ENCODE results near the gene C1QTNF9B.

The C1QTNF9B gene

DNA sequence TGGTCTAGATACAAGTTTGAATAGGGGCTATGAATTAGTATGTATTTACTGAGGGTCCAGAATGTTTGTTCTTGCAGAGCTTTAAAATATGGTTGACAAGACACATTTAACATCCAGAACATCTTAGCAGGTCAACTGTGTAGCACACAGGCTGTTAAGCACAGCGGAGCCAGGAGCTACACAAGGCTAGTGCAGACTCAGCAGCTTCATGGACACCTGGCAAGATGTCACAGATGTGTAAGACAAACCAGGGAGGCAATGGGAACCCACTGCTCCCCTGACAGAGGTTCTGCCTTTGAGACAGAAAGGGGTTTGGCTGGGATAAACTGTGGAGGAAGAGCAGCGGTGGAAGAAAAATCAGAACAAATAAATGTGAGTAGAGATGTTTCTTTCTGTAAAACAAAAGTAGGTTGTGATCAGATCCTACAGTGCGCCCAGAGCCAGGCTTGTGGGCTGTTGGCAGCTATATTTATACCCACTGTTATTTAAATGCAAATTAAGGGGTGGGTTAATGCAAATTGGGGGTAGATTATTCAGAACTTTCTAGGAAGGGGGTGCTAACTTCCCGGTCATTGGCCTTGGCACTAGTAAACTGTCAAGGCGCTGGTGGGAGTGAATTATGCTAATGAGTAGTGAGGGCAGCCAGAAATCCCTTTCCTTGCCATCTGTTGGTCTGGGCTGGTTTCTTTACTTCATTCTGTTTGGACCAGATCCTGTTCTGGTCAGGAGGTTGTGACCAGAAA lies 41.1 kb downstream of the C1QTNF9B start:
- DNase-seq, result no peak

DNA sequence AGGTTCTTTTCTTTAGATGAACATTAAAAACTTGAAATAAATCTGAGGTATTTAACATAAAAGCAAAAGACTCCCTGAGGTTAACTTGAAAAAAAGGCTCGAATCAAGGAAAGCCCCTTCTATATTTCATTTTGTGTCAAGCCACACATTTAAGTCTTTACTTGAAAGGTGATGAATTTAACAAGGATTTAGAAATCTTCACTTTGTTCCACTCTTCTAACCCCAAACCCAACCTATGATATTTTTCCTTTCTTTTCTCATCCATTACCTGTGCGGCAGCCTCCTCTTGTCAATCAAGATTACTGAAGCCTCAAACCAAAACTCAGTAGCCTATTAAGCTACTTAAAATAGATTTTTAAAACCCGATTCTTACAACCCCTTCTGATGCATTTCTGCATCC lies 41.9 kb downstream of the C1QTNF9B start:
- DNase-seq, result no peak

DNA sequence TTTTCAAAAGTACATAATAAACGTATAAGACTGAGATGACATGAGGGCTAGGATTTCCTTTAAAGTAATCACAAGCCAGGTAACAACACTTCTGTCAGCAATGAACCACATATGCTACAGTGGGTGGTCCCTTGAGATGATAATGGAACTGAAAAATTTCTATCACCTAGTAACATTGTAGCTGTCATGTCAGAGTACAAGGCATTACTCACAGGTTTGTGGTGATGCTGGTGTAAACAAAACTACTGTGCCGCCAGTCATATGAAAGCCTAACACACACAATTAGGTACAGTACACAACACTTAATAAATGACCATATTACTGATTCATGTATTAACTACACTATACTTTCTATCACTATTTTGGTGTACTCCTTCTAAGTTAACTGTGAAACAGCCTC lies 45.0 kb downstream of the C1QTNF9B start:
- no peak for DNase-seq

DNA sequence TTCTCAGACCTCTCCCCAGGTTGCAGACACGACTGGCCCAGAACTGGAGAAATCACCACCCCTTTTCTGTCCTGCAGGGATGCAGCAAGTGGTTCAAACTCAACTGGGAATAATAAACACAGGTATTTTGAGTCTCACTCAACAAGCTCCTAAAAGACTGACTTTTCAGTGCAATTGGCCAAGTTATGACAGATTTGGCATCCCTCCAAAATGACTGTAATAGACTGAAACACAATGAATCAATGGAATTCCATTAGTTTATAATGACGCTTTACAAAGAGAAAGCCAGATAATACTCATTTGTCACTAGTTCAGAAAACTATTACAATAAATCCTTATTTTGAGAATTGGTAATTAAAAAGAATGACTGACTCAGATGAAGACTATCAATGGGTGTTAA lies 46.2 kb downstream of the C1QTNF9B start:
- DNase-seq, result no peak

DNA sequence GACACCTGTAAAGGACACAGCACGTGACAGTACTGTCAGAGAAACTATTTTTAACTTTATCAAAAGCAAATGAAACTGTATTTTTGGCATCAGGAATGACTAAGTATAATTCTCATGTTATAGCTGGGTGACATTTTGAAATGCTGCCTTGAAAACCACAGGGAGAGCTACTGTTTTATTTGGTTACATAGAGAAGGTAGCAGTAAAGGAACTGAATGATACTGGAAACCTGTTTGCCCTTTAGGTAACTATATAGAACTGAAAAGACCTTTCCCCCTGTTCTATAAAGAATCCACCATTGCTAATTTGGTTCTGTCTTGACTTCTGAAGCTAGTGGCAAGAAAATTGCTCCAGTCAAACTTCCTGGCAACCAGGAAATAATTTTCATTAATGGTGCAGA lies 47.2 kb downstream of the C1QTNF9B start:
- DNase-seq, result no peak

DNA sequence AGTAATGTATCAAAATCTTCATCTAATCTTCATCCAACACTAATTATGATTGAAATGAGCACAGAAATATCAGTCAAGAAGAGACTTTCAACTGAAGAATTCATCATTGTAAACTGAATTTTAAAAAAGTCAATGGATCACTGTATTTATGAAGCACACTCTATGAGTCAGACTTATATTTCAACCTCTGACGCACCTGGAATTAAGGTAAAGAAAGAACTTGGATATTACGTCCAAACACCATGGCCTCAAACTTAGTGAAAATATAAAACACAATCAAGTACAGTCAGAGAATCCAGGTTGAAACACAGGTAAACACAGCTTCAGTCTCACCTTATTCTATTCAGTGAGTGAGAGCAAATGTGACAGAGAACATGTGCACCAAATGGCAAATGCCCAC lies 47.6 kb downstream of the C1QTNF9B start:
- no peak for DNase-seq

DNA sequence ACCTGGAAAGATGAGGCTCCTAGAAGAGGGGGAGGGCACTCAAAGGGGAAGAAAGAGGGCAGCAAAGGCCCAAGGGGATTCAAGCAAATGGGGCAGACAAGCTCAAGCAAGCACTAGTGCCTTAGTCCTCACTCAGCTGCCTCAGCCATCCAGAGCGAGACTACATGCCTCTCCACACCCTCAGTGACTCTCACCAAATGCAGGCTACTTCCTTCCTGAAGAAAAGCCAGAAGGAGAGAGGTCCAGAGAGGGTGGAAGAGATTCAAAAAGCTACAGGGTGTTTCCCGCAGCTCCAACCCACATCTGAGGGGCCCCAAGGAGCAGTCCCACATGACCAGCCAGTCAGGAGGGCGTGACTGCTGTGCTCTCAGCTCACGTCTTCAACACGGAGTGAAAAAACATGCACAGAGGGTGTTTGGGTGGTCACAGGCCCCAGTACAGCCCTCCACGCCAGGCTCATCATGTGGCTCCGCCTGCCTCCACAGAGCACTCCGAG lies 48.6 kb downstream of the C1QTNF9B start:
- DNase-seq, result no peak

DNA sequence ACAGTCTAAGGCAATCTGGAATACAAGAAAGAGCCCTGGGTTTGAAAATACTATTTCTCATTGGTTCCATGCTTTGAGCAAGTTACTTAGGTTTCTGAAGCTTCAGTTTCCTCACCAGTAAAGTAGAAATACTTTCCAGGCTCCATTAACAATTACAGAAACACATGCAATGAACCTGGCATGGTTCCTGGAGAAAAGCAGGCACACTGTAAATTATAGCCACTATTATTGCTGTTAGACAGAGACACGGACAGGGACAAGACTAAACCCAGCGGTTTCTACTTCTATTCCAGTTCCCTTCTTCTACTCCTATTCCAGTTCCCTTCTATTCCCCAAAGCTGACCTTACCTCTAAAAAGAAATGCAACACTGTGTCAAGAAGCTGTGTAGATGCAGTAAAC lies 49.3 kb downstream of the C1QTNF9B start:
- no peak for DNase-seq

DNA sequence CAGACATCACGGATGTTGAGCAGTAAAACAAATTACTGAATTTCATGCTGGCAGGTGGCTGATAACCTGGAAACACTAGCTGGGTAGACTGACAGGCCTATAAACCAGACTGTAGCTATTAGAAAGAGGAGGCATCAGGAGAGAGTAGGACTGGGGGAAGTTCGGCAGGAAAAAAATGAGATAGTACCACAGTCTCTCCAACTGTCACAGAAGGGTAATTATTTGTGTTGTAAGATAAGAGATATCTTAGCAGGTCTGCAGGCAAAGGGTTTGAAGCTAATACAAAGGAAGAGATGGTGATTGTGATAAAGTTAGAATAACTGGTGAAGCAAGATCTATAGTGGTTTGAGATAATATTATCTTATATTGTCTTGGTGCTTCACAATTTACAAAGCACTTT lies 49.8 kb downstream of the C1QTNF9B start:
- DNase-seq, result no peak

DNA sequence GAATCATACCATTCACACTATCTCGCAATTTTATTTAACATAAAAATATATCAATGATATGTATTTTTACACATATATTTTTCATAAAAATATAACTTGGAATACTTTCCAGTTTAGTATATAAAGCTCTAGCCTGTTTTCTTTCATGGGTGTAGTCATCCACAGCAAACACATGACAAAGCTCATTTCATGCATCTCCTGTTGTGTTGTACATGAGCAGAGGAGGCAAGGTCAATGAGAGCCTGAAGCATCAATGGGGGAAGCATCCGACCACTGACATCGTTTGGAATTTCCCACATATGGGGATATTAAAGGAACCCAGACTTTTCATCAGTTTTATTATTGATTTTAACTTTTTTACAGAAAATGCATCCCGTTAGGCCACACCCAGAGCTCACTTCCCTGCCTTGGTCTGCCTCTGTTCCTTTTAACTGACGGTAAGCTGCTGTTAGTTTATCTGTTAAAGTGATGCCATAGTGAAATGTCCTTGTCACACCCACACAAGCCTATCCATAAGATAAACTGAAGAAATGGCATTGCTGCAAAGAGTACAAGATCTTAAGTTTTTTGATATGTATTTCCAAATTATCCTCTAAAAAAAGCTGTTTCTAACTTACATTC lies 52.1 kb downstream of the C1QTNF9B start:
- DNase-seq, result no peak

DNA sequence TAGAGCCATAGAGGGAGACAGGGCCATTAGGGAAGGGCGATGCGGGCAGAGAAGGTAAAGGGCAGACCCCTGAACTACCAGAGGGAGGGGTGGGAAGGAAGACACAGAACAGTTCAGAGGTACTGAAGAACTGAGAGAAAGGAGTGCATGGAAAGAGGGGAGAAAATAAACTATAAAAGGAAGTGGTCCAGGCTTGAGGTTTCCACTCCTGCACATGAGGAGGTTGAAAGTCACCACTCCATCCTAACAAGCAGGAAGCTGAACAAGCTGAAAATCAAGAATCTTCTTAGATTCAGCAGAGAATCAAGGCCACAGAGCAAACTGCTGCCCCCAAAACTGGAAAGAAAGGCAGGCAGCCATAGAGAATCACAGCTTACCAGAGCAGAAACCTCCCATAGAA lies 53.2 kb downstream of the C1QTNF9B start:
- DNase-seq, result no peak

DNA sequence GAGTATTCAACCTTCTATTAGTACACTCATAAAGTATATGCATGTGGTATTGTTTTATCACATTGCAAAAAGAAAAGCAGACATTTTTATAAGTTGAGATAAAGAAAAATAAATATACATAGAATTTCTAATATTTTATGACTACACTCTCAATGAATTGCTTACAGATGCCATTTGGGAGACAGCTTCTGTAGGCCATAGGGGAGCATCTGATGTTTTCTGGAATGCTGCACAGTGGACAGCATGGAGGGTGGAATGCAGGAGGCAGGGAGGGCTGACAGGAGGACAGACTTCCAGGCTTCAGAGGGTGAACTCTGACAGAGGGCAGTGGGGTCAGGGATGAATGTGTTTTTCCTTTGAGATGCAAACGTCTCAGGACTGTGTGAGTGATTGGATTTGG lies 53.9 kb downstream of the C1QTNF9B start:
- DNase-seq, result no peak

DNA sequence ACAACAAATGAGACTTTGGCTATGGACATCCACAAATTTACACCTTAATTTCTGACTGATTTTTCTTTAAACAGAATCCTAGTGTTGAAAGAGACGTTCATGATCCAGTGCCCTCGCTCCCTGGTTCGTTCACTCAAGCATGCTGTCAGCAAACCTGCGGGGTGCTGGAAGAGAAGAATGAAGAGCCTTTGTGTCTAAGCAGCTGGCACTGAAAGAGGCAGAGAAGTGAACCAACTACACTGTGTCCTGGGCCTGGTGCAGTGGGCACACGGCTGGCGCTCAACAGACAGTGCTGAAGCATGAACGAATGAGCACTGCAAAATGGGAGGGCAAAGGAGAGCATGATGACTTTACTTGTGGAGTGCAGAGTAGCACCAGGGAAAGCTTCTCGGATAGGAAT lies 54.9 kb downstream of the C1QTNF9B start:
- DNase-seq, result no peak
